Measurements from ENCODE around the gene GPR135. TPM values are rescaled to one million over a fixed set of nuclear protein-coding genes. Genes with fewer than 3 reads are reported as not detected.

The GPR135 gene
- total RNA-seq, 2 experiments from 2014 or later, result 1.5 to 1.7 TPM

GRCh38 chr14:59422069-59422881 is 42.9 kb downstream of the GPR135 start:
- no peak for TF ChIP-seq CTCF (IDR thresholded peaks at IDR 0.05)
- Mint-ChIP-seq H3K9me3 (no peaks in the 10 kb centered on the region), H3K36me3 (ENCODE audit: low read depth) (no peaks in the 10 kb centered on the region), H3K27ac (no peak overlapping the region), H3K4me1 (ENCODE audit: low read depth) (no peaks in the 10 kb centered on the region), H3K4me3 (no peak overlapping the region), H3K27me3 (peaks cover 2% of the 10 kb centered on the region)
- POLR2A ChIA-PET, result no interaction called here
- no peak for ATAC-seq
- CTCF ChIA-PET, result interaction anchor here (1.6 kb wide), 1 partner anchor 12 kb away, joined by 3 read pairs; no protein-coding TSS in a partner anchor
- intact Hi-C loops (cut with micrococcal nuclease), result no loop called here
- no peak for DNase-seq

DNA sequence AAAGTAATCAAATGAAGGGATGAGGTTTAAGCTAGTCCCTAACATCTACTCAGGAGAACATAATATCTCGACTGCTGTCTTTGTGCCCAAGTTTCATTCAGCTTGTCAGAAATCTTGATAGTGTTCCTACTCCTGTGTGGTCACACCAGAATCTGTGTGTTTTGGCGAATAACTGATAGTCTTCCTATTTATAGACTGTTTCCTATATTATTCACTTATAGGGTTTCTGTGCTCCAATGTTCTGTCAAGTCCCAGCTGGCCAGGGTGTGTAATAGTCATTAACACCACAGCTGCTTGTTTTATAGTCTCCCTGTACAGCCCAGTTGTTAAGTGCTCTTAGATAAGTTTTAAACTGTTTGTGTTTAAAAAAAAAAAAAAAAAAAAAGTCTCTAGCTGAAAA is 45.9 kb downstream of the GPR135 start:
- no peak for ATAC-seq
- Mint-ChIP-seq H3K36me3 (ENCODE audit: low read depth) (no peaks in the 10 kb centered on the region), H3K9me3 (no peaks in the 10 kb centered on the region), H3K27me3 (no peaks in the 10 kb centered on the region), H3K4me3 (no peak overlapping the region), H3K27ac (no peak overlapping the region), H3K4me1 (ENCODE audit: low read depth) (no peaks in the 10 kb centered on the region)
- CTCF ChIA-PET, result interaction anchor here (1.9 kb wide), 1 partner anchor 25 kb away, joined by 6 read pairs; no protein-coding TSS in a partner anchor
- TF ChIP-seq CTCF (IDR thresholded peaks at IDR 0.05), result no peak
- intact Hi-C loops (cut with micrococcal nuclease), result no loop called here
- no peak for DNase-seq
- POLR2A ChIA-PET, result no interaction called here

- H3K36me3 Mint-ChIP-seq (ENCODE audit: low read depth), result no peaks in the 10 kb centered on the region
- POLR2A ChIA-PET, result interaction anchor here (0.6 kb wide), 1 partner anchor 19 kb away, joined by 3 read pairs; no protein-coding TSS in a partner anchor
- intact Hi-C loops (cut with micrococcal nuclease), result no loop called here
- no peak for ATAC-seq
- no peaks in the 10 kb centered on the region for H3K4me1 Mint-ChIP-seq (ENCODE audit: low read depth)
- no peak overlapping the region for H3K27ac Mint-ChIP-seq
- peaks cover 2% of the 10 kb centered on the region for H3K27me3 Mint-ChIP-seq
- H3K9me3 Mint-ChIP-seq, result no peaks in the 10 kb centered on the region
- CTCF ChIA-PET, result no interaction called here
- no peak overlapping the region for H3K4me3 Mint-ChIP-seq
- TF ChIP-seq CTCF (IDR thresholded peaks at IDR 0.05), result no peak
- DNase-seq, result no peak
Observed at GRCh38 chr14:59417311-59417710, 47.9 kb downstream of the GPR135 start.

GRCh38 chr14:59415836-59416602 is 49.2 kb downstream of the GPR135 start:
- DNase-seq (no peak), ATAC-seq (no peak)
- peaks cover 2% of the 10 kb centered on the region for H3K27me3 Mint-ChIP-seq
- no peak for TF ChIP-seq CTCF (IDR thresholded peaks at IDR 0.05)
- CTCF ChIA-PET, result interaction anchor here (0.7 kb wide), 1 partner anchor 1497 kb away, joined by 4 read pairs; no protein-coding TSS in a partner anchor
- H3K27ac Mint-ChIP-seq, result no peak overlapping the region
- H3K36me3 Mint-ChIP-seq (ENCODE audit: low read depth), result no peaks in the 10 kb centered on the region
- POLR2A ChIA-PET, result no interaction called here
- H3K9me3 Mint-ChIP-seq, result no peaks in the 10 kb centered on the region
- no peaks in the 10 kb centered on the region for H3K4me1 Mint-ChIP-seq (ENCODE audit: low read depth)
- intact Hi-C loops (cut with micrococcal nuclease), result no loop called here
- H3K4me3 Mint-ChIP-seq, result no peak overlapping the region

Other genes starting within 250 kb of the GPR135 start
- 10 to 100 TPM; 12.3 to 14.6 TPM for gene L3HYPDH, start 19.0 kb upstream of the GPR135 start, total RNA-seq
- gene JKAMP, start 19.1 kb upstream of the GPR135 start, total RNA-seq, result 10 to 100 TPM; 15.3 to 16.0 TPM
- not detected for gene CCDC175, start 111.4 kb upstream of the GPR135 start, total RNA-seq

Measured in activated CD8-positive, alpha-beta T cell treated with anti-CD3 and anti-CD28 coated beads for 36 hours (primary cell).